ENCODE data around the gene LRRC7. TPM values are rescaled to one million over a fixed set of nuclear protein-coding genes. Genes with fewer than 3 reads are reported as not detected.

LRRC7 gene
- total and polyA plus RNA-seq, 2 experiments from 2014 or later, result 1.2 TPM; not detected in 1

DNA sequence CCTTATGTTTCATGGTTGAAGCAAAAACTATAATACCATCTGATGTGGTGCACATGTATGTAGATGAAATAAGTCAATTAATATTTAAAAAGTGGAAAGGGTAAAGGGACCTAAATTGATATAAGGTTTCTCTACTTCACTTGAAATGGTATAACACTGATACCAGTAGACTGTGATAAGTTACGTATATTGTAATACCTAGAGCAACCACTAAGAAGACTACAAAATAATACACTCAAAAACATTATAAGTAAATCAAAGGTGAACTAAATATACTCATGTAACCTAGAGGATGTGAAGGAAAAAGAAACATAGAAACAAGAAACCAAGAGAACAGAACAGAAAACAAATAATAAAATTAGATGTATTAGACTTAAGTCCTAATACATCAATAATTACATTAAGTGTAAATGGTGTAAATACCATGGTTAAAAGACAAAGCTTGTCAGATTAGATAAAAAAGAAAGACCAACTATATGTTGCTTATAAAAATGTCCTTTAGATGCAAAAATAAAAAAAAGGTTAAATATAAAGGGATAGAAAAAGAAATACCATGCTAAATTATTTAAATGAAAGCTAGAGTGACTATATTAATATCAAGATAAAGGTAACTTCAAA is 118.8 kb downstream of the LRRC7 start:
- Histone ChIP-seq H2AFZ (no peak overlapping the region), H4K20me1 (replicated peaks; ENCODE audit: insufficient read depth) (no peaks in the 10 kb centered on the region), H3K27ac (ENCODE audit: low read depth) (no peak overlapping the region), H3K4me3 (no peak overlapping the region), H3K27me3 (ENCODE audit: insufficient read depth) (no peaks in the 10 kb centered on the region), H3K79me2 (replicated peaks; ENCODE audit: insufficient read depth) (no peaks in the 10 kb centered on the region), H3K36me3 (ENCODE audit: insufficient read depth) (no peaks in the 10 kb centered on the region), H3F3A (replicated peaks; ENCODE audit: low read depth) (no peaks in the 10 kb centered on the region), H3K4me2 (no peak overlapping the region), H3K9me2 (ENCODE audit: insufficient read depth) (no peaks in the 10 kb centered on the region), H3K4me1 (ENCODE audit: insufficient read depth) (peaks cover 9% of the 10 kb centered on the region; the same call in 1 of the 2 replicates)
- Mint-ChIP-seq H3K36me3 (ENCODE audit: low read depth) (0 out of 3 replicates have a peak, but pooled peaks cover 3% of the 10 kb centered on the region), H3K27me3 (ENCODE audit: insufficient read depth, low read depth, poor library complexity) (peaks cover 3% of the 10 kb centered on the region), H3K9me3 (peaks cover 5% of the 10 kb centered on the region; the same call in 1 of the 3 replicates), H3K27ac (no peak overlapping the region), H3K4me1 (peaks cover 12% of the 10 kb centered on the region), H3K4me3 (no peak overlapping the region)
- TF ChIP-seq, protein P1, sequence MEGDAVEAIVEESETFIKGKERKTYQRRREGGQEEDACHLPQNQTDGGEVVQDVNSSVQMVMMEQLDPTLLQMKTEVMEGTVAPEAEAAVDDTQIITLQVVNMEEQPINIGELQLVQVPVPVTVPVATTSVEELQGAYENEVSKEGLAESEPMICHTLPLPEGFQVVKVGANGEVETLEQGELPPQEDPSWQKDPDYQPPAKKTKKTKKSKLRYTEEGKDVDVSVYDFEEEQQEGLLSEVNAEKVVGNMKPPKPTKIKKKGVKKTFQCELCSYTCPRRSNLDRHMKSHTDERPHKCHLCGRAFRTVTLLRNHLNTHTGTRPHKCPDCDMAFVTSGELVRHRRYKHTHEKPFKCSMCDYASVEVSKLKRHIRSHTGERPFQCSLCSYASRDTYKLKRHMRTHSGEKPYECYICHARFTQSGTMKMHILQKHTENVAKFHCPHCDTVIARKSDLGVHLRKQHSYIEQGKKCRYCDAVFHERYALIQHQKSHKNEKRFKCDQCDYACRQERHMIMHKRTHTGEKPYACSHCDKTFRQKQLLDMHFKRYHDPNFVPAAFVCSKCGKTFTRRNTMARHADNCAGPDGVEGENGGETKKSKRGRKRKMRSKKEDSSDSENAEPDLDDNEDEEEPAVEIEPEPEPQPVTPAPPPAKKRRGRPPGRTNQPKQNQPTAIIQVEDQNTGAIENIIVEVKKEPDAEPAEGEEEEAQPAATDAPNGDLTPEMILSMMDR (conservative IDR thresholded peaks at IDR 0.05; ENCODE audit: low read depth in 2 of 2), result peak in 1 of 2 experiments; percentile 44; a peak in 1 of 4 replicates
- no peak for TF ChIP-seq CREB1 (CRISPR knock-in tag; IDR thresholded peaks at IDR 0.05; ENCODE audit: low read depth)
- ATAC-seq, result no peak
- DNase-seq (ENCODE audit: low spot score), result no peak

DNA sequence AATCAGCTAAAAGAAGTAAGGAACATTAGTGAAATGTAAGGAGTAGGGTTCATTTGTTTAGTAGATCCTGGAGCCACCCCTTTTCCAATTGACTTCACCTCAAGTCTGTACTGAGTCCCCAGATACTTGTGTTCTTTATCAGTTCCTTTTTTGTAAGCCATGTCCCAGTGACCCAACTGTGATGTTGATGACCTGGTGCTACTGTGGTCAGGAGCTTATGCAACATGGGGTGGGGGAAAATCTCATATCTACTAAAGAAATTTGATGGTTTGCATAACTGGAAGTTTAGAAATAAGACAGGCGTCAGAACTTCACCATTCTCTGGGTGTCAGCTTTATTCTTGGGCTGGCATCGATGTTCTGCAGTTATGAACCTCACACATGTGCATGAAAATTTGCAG is 120.5 kb downstream of the LRRC7 start:
- Histone ChIP-seq H3K27ac (ENCODE audit: low read depth) (no peak overlapping the region), H3K79me2 (replicated peaks; ENCODE audit: insufficient read depth) (no peaks in the 10 kb centered on the region), H3K4me3 (no peak overlapping the region), H4K20me1 (replicated peaks; ENCODE audit: insufficient read depth) (no peaks in the 10 kb centered on the region), H2AFZ (no peak overlapping the region), H3K4me2 (no peak overlapping the region), H3K9me2 (ENCODE audit: insufficient read depth) (peaks cover 7% of the 10 kb centered on the region; the same call in 1 of the 2 replicates), H3K27me3 (ENCODE audit: insufficient read depth) (no peaks in the 10 kb centered on the region), H3K36me3 (ENCODE audit: insufficient read depth) (no peaks in the 10 kb centered on the region), H3K4me1 (ENCODE audit: insufficient read depth) (peaks cover 9% of the 10 kb centered on the region; the same call in 1 of the 2 replicates), H3F3A (replicated peaks; ENCODE audit: low read depth) (no peaks in the 10 kb centered on the region)
- Mint-ChIP-seq H3K27me3 (ENCODE audit: insufficient read depth, low read depth, poor library complexity) (peaks cover 3% of the 10 kb centered on the region), H3K27ac (no peak overlapping the region), H3K4me3 (no peak overlapping the region), H3K4me1 (peaks cover 12% of the 10 kb centered on the region), H3K36me3 (ENCODE audit: low read depth) (0 out of 3 replicates have a peak, but pooled peaks cover 3% of the 10 kb centered on the region), H3K9me3 (peaks cover 5% of the 10 kb centered on the region; the same call in 1 of the 3 replicates)
- TF ChIP-seq ZNF331 (CRISPR knock-in tag; IDR thresholded peaks at IDR 0.05; ENCODE audit: low read depth), result no peak
- TF ChIP-seq NANOG (IDR thresholded peaks at IDR 0.05; ENCODE audit: borderline replicate concordance), result no peak
- DNase-seq (ENCODE audit: low spot score), result no peak
- ATAC-seq, result no peak

DNA sequence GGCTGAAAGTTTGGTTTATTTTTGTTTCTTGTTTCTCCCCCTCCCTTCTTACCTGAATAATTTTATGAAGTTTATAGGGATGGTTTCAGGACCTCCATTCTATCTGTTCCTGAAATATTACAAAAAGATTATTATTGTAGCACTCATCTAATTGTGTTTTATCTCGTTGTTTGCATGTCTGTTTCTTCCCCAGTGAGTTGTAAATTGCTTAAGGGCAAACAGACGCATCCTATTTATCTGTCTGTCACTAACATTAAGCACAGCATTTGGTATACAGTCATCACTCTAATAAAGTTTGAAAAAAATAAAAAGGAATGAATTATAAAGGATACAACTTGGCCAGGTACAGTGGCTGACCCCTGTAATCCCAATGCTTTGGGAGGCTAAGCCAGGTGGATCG is 123.5 kb downstream of the LRRC7 start:
- Histone ChIP-seq H3K36me3 (ENCODE audit: insufficient read depth) (no peaks in the 10 kb centered on the region), H3F3A (replicated peaks; ENCODE audit: low read depth) (no peaks in the 10 kb centered on the region), H2AFZ (no peak overlapping the region), H4K20me1 (replicated peaks; ENCODE audit: insufficient read depth) (no peaks in the 10 kb centered on the region), H3K4me1 (ENCODE audit: insufficient read depth) (peaks cover 9% of the 10 kb centered on the region; the same call in 1 of the 2 replicates), H3K4me2 (no peak overlapping the region; the same call in 1 of the 2 replicates), H3K9me2 (ENCODE audit: insufficient read depth) (peaks cover 16% of the 10 kb centered on the region), H3K27me3 (ENCODE audit: insufficient read depth) (no peaks in the 10 kb centered on the region), H3K79me2 (replicated peaks; ENCODE audit: insufficient read depth) (no peaks in the 10 kb centered on the region), H3K4me3 (no peak overlapping the region), H3K27ac (ENCODE audit: low read depth) (no peak overlapping the region)
- Mint-ChIP-seq H3K27ac (no peak overlapping the region), H3K4me1 (peaks cover 10% of the 10 kb centered on the region), H3K9me3 (peaks cover 5% of the 10 kb centered on the region; the same call in 1 of the 3 replicates), H3K27me3 (ENCODE audit: insufficient read depth, low read depth, poor library complexity) (no peaks in the 10 kb centered on the region), H3K36me3 (ENCODE audit: low read depth) (0 out of 3 replicates have a peak, but pooled peaks cover 3% of the 10 kb centered on the region), H3K4me3 (no peak overlapping the region)
- DNase-seq (ENCODE audit: low spot score), result no peak
- no peak for ATAC-seq
- TF ChIP-seq, protein P2, sequence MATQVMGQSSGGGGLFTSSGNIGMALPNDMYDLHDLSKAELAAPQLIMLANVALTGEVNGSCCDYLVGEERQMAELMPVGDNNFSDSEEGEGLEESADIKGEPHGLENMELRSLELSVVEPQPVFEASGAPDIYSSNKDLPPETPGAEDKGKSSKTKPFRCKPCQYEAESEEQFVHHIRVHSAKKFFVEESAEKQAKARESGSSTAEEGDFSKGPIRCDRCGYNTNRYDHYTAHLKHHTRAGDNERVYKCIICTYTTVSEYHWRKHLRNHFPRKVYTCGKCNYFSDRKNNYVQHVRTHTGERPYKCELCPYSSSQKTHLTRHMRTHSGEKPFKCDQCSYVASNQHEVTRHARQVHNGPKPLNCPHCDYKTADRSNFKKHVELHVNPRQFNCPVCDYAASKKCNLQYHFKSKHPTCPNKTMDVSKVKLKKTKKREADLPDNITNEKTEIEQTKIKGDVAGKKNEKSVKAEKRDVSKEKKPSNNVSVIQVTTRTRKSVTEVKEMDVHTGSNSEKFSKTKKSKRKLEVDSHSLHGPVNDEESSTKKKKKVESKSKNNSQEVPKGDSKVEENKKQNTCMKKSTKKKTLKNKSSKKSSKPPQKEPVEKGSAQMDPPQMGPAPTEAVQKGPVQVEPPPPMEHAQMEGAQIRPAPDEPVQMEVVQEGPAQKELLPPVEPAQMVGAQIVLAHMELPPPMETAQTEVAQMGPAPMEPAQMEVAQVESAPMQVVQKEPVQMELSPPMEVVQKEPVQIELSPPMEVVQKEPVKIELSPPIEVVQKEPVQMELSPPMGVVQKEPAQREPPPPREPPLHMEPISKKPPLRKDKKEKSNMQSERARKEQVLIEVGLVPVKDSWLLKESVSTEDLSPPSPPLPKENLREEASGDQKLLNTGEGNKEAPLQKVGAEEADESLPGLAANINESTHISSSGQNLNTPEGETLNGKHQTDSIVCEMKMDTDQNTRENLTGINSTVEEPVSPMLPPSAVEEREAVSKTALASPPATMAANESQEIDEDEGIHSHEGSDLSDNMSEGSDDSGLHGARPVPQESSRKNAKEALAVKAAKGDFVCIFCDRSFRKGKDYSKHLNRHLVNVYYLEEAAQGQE (IDR thresholded peaks at IDR 0.05; ENCODE audit: unreplicated experiment), result no peak
- TF ChIP-seq JUNB (IDR thresholded peaks at IDR 0.05; ENCODE audit: unreplicated experiment), result no peak
- TF ChIP-seq ZNF114 (CRISPR knock-in tag; IDR thresholded peaks at IDR 0.05), result no peak
- TF ChIP-seq, protein P1 (conservative IDR thresholded peaks at IDR 0.05; ENCODE audit: low read depth in 2 of 2), result no peak
- no peak for TF ChIP-seq STAT1 (IDR thresholded peaks at IDR 0.05; ENCODE audit: unreplicated experiment)
